ENCODE data around the gene RNF125.
"Not testable (repeated sequence)": the region's sequence is repeated elsewhere in the genome, so short reads cannot be mapped to it uniquely, and the experiment has no call there.

RNF125 gene

DNA sequence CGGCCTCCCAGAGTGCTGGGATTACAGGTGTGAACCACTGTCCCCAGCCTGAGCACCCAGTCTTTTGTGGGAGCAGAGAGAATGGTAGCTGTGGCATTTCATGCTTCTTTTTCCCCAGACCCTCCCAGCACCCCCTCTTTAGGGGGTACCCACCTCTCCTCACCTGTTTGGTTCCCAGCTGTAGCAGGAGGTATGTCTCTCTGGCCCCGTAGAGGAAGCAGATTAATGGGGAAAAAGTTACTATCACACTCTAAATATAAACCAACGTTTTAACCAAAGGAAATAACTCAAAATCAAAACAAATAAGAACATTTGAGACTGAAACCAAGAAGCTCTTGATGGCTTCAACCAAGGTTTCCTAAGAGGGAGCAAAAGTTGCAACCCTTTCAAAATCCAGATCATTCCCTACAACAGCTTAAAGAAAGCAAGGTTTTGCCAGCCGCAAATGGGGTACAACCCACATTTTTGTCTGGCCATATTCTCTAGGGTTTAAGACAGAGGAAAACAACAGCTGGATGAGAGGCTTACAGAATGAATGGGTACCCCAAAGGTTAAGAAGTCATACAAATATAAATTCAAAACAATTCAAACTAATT is 8.0 kb downstream of the RNF125 start:
- no peak for DNase-seq

GRCh38 chr18:32029558-32029957 is 10.9 kb downstream of the RNF125 start:
- DNase-seq, result no peak

GRCh38 chr18:32032609-32033008 is 14.0 kb downstream of the RNF125 start:
- no peak for DNase-seq

DNA sequence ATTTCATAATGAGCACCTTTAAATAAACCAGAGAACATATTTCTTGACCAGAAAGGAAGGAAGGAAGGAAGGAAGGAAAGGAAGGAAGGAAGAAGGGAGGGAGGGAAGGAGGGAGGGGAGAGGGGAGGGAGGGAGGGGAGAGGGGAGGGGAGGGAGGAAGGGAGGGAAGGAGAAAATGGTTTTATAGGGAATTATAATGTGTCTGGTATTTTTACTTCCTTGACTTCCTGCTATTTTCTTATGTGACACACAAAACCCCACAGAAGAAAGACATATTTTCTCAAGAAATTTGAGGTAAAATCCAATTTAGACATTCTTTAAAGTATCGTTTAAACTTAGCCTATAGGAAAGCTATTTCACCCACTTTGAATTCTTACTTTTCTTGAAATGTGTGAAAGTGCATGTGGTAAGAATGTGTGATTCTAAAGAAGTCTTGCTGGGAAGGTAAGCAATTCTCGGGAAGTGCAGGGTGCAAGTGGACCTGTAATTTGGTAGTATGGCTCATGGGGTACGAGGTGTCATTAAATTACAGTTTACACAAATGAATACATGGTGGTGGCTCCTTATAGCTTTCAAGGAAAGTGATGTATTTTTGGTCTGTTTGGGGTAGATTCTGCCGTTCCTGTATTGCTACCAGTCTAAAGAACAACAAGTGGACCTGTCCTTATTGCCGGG is 18.0 kb downstream of the RNF125 start:
- DNase-seq, result no peak

DNA sequence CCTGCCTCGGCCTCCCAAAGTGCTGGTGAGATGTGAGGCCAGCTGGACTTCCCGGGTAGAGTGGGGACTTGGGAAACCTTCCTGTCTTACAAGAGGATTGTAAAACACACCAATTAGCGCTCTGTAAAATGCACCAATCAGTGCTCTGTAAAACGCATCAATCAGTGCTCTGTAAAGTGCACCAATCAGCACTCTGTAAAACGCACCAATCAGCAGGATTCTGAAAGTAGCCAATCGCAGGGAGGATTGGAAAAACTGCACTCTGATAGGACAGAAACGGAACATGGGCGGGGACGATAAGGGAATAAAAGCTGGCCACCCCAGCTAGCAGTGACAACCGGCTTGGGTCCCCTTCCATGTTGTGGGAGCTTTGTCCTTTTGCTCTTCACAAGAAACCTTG is 19.0 kb downstream of the RNF125 start:
- no peak for DNase-seq

DNA sequence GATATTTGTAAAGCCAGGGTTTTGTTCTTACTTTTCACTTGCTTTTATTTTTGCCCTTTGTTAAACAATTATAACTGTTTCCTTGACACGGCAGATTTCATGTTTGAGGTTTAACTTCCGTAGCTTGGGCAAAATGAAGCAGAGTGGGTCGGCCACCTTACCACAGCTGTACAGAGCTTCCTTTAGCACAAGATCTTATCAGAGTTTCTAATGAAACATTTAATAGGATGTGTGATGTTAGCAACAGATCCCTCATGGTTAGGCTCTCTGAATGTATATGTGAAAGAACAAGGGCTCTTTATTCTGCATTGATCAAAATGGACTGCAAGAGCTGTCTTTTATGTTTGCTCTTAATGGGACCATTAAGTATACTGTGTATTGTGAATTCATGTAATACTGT is 22.3 kb downstream of the RNF125 start:
- DNase-seq, result peak; percentile 21

- peak; percentile 52 for DNase-seq
These were observed 23.7 kb downstream of the RNF125 start for GRCh38 chr18:32042337-32042736.

DNA sequence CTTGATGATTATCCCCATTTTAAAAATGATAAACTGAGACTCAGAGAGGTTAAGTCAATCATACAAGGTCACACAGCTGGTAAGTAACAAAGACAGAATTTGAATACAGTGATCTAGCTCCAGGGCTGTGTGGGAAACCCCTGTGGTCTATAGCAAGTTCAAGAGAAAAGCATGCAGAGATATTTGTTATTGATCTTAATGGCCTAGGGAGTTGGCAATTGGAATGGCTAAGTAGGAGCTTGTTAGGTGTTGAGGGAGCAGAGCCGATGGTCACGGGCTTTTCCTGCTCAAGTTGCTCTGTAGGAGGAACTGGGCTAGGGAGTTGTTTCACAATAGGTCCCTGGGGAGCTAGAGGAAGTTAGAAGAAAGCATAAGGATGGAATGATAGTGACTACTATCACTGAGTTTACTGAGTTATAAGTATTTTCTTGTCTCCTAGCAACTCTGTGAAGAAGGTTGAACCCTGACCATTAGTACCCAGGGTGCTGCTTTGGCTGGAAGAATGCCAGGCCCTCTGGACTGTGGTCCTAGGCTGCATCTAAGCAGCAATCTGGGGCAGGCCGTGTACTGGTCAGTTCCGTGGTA is 30.0 kb downstream of the RNF125 start:
- peak; percentile 80 for DNase-seq

DNA sequence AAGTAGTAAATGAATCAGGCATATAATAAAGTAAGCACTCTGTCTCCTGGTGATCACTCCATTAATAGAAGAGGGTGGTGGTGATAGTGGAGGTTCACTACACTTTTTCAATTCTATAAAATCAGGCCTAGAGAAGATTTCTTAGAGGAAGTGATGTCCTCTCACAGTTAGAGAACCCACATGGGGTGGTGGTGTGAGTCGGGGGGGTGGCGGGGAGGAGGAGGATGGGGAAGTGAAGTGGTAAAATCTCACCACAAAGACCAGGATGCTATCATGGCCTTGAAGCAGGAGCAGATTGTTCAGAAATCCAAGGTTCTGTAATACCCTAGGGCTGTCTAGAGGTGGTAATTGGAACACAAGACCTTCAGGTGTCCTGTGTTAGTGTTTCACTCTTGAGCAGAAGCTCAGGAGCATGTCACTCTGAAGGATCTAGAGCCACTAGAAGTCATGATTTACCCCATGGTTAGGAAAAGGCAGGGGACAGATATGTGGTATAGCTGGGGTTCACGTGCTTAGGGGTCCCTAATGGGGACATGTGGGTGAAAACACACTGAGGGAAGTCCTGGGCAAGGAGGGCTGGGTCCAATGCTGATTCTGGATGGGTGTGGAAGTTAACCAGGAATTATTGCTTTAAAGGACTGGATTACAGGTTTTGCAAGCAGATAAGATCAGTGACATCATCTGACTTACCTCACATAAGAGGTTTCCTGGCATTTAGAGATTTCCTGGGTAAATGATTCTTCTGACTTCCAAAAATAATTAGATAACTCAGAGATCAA is 31.0 kb downstream of the RNF125 start:
- DNase-seq, result peak; percentile 63

DNA sequence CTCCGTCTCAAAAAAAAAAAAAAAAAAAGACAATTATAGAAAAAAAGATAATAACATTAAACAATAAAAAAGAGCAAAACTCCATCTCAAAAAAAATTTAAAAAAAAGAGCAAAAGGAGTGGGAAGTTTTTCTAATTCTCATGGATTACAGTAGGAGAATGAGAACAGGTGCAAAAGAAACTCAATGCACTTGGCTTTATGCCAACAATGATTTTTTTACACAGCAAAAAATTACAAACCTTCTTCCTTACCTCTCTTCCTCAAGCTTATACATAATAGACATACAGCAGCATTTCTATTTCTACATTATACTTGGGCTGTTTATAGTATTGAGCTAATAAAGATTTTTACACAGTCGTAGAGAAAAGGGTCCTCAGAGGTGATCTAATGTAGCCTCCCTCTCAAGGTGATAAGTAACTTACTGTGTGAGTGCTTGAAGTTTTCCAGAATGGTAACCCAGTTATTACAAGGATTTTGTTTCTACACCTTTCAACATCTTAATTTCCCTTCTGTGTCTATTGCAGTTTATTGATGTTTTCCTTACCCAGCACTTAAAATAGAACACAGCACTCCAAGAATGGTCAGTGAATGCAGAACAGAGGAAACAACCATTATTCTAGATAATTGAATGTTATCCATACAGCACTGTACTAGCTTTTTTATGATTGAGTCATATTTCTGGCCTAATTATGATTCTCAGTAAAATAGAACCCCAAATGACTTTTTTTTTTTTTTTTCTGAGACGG is 38.2 kb downstream of the RNF125 start:
- DNase-seq, result no peak

- no peak for DNase-seq
These were observed 39.1 kb downstream of the RNF125 start for GRCh38 chr18:32057624-32058165.

DNA sequence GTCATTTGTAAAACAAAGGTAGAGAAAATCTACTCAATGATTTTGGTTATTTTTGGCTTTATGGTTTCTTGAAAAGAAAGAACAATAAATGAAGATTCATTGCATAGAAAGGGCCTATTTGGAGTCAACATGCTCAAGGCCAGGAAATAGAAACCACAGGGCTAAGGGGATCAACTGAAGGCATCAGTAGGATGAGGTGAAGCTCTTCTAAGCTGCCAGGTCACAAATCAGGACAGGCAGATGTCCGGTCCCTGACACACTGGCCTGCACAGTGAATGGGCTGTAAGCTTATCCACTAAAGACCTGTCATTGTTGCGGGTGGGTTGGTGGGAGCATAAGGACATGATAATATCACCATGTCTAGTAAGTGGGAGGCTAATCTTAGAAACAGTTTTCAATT is 41.4 kb downstream of the RNF125 start:
- no peak for DNase-seq

DNA sequence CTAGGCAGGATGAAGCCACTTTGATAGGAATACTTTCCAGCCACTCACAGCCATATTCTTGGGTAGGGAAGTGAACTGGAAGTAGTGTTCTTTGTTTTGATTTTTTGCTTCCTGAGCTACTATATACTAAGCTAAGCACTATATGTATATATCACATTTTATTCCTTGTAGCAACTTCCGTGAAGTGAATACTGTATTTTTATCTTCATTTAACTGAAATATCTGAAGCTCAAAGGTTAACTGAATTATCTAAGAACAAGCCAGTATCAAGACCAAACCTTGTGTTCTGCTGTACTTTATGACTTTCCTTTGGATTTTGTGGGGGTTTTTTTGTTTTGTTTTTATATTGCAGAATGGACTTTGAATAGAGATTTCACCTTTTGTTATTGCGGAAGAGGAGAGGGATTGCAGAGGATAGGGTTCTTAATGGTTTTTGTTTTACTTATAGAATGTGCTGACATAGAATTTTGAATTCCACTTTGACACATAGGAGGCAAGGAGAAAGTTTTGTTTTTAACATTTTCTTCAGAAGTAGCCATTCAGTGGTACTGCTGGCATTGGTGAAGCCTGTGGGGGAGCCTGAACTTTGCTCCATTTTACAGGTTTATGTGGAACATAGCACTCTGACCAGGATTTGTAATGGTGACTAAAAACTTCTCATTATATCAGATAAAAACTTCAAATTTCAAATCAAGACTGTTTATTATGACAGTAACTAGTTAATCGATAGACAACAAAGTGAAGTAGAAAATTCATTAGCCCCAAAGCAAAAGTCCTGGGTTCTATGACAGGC is 48.9 kb downstream of the RNF125 start:
- DNase-seq, result no peak

GRCh38 chr18:32072321-32072720 is 53.7 kb downstream of the RNF125 start:
- peak; percentile 51 for DNase-seq

DNA sequence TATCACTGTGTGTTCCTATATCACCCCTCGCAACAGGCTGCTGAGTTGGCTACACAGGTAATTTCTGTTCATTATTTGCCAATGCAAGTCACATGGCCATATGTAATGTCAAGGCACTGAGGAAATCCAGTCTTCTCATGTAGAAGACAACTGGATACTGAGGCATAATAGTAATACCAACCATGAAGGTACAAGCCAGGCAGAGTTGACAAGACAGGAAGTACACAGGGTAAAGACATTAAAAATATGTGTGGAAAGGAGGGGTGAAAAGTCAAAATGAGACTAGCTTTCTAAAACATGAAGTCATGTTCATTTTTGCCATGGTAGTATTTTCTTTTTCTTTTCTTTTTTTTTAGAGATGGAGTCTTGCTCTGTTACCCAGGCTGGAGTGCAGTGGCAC is 55.6 kb downstream of the RNF125 start:
- DNase-seq, result no peak

GRCh38 chr18:32078845-32079244 is 60.2 kb downstream of the RNF125 start:
- no peak for DNase-seq

DNA sequence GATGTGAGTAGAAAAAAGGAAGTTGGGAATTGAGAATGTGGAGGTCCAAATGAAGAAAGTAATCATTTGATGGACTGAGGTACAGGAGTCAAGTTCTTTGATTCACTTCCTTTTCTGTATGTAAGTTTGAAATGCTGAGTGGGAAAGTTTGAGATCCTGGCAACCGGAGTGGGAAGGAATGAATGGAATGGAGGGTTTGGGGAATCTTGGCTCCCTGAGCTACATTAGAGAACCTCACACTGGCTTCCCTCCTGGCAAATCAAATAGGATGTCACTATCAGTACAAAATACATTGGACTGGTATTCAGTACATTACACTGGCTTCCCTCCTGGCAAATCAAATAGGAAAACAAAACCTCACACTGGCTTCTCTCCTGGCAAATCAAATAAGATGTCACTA is 63.3 kb downstream of the RNF125 start:
- no peak for DNase-seq

DNA sequence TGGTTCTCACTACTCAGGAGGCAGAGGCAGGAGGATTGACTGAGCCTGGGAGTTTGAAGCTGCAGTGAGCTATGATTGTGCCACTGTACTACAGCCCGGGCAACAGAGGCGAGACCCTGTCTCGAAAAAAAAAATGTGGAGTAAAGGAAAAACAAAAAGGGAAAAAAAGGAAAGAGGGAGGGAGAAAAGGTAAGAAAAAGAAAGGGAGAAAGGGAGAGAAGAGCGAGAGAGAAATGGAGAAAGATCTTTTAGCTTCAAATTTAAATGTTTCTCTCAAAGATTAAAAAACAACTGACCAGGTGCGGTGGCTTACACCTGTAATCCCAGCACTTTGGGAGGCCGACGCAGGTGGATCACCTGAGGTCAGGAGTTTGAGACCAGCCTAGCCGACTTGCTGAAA is 65.2 kb downstream of the RNF125 start:
- no peak for DNase-seq

DNA sequence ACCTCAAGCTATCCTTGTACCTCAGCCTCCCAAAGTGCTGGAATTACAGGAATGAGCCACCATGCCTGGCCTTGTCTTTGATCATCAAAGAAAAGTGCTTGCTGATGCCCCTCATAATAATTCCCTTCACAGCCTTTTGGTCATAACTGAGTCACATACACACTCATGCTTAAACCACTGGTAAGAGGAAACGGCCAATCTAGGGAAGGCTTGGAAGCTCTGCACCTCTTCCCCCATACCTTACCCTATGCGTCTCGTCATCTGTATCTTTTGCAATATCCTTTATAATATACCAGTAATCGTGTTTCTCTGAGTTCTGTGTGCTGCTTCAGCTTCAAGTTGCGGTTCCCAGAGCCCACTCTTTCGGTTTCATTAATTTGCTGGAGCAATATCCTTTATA is 68.3 kb downstream of the RNF125 start:
- no peak for DNase-seq

DNA sequence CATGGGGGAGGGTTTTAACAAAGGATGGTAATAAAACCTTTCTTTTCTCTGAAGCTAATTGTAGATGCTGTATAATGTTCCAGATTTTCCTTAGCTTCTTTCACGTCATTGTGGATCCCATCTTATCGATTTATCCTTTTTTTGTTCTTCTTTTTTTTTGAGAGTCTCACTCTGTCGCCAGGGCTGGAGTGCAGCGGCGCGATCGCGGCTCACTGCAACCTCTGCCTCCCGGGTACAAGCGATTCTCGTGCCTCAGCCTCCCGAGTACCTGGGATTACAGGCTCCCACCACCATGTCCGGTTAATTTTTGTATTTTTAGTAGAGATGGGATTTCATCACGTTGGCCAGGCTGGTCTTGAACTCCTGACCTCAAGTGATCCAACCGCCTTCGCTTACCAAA is 72.2 kb downstream of the RNF125 start:
- DNase-seq, result not testable (repeated sequence)

- DNase-seq, result no peak
These were observed 72.7 kb downstream of the RNF125 start for GRCh38 chr18:32091325-32091723.

Data from OCI-M1 (cell line).